Panc1 (cell line): ENCODE measurements around the gene DUSP21.

ENCODE experiments used
- CTCF ChIP-seq: fragments of 450-650 bp; IDR thresholded peaks from 2 replicates; pipeline ENCODE4 v1.5.1; 2017; ENCODE audit warnings: mild to moderate bottlenecking
- POLR2AphosphoS5 ChIP-seq: IDR thresholded peaks from 2 replicates; pipeline ENCODE4 v1.6.1; 2012; ENCODE audit warnings: mild to moderate bottlenecking, low read depth, low read length, moderate library complexity
- SIN3A ChIP-seq: IDR thresholded peaks from 2 replicates; pipeline ENCODE4 v1.6.1; 2012; ENCODE audit warnings: low read depth, mild to moderate bottlenecking, low read length, moderate library complexity, borderline replicate concordance; ENCODE audit not compliant: insufficient read depth
- TCF7L2 ChIP-seq: IDR thresholded peaks from 2 replicates; pipeline ENCODE4 v1.6.1; 2011; ENCODE audit warnings: mild to moderate bottlenecking, low read depth, low read length, inconsistent platforms
- TF ChIP-seq, protein P1 (sequence below), 2 experiments: IDR thresholded peaks; 2 replicates each; pipeline ENCODE4 v1.6.1; 2011 to 2012; ENCODE audit warnings: low read depth in 2 of 2, control low read depth in 1 of 2, low read length in 1 of 2, mild to moderate bottlenecking in 1 of 2, moderate library complexity in 1 of 2; ENCODE audit not compliant: insufficient read depth in 1 of 2

DNA sequence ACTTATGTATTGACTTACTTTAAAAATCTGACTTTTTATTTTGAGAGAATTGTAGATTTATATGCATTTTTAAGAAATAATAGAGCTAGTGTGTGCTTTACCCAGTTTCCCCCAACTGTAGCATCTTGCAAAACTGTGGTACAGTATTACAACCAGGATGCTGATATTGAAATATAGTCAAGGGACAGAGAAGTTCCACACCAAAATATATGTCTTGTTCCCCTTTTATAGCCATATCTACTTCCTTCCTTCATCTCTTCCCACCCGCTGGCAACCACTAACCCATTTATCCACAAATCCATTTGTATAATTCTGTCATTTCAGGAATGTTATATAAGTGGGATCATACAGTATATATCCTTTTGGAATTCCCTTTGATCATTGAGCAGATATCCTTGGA lies 46.0 kb downstream of the DUSP21 start:
- no peak for TF ChIP-seq CTCF
- TF ChIP-seq SIN3A = no peak
- TF ChIP-seq TCF7L2 = no peak
- TF ChIP-seq POLR2AphosphoS5 = no peak
- TF ChIP-seq, protein P1, sequence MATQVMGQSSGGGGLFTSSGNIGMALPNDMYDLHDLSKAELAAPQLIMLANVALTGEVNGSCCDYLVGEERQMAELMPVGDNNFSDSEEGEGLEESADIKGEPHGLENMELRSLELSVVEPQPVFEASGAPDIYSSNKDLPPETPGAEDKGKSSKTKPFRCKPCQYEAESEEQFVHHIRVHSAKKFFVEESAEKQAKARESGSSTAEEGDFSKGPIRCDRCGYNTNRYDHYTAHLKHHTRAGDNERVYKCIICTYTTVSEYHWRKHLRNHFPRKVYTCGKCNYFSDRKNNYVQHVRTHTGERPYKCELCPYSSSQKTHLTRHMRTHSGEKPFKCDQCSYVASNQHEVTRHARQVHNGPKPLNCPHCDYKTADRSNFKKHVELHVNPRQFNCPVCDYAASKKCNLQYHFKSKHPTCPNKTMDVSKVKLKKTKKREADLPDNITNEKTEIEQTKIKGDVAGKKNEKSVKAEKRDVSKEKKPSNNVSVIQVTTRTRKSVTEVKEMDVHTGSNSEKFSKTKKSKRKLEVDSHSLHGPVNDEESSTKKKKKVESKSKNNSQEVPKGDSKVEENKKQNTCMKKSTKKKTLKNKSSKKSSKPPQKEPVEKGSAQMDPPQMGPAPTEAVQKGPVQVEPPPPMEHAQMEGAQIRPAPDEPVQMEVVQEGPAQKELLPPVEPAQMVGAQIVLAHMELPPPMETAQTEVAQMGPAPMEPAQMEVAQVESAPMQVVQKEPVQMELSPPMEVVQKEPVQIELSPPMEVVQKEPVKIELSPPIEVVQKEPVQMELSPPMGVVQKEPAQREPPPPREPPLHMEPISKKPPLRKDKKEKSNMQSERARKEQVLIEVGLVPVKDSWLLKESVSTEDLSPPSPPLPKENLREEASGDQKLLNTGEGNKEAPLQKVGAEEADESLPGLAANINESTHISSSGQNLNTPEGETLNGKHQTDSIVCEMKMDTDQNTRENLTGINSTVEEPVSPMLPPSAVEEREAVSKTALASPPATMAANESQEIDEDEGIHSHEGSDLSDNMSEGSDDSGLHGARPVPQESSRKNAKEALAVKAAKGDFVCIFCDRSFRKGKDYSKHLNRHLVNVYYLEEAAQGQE (IDR thresholded peaks at IDR 0.05; ENCODE audit: insufficient read depth in 1 of 2, low read depth in 2 of 2, low read length in 1 of 2) = no peak
